ENCODE measurements around the gene ZNF782.
"Not testable (repeated sequence)": the region's sequence is repeated elsewhere in the genome, so short reads cannot be mapped to it uniquely, and the experiment has no call there.

ZNF782 gene

DNA sequence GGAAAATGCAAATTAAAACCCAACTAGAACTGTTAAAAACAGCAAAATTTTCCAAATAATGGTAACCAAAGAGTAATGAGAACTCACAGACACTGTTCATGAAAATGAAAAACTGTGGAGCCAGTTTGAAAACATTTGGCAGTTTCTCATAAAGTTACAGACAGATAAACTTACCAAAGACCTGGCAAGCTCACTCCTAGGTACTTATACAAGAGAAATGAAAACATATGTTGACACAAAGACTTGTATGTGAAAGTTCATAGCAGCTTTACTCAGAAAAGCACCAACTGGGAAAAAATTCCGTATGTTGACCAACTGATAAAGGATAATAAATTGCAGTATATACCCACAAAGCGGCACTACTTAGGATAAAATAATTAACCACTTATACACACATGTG is 10.3 kb downstream of the ZNF782 start:
- H3K4me1 ChIP-seq (ENCODE audit: insufficient read depth, low read length), result 0 out of 2 replicates have a peak, but pooled peaks cover 2% of the 10 kb centered on the region
- H3K36me3 ChIP-seq (ENCODE audit: insufficient read depth, low read length), result peaks cover 13% of the 10 kb centered on the region; the same call in 1 of the 2 replicates
- H3K27me3 ChIP-seq (ENCODE audit: insufficient read depth, low read length), result no peaks in the 10 kb centered on the region
- H3K9ac ChIP-seq (ENCODE audit: low read depth, low read length), result no peak overlapping the region
- H3K27ac ChIP-seq (ENCODE audit: low read depth, low read length), result no peak overlapping the region
- H3K4me3 ChIP-seq (ENCODE audit: low read length), result no peak overlapping the region
- peaks cover 9% of the 10 kb centered on the region; the same call in 1 of the 2 replicates for H3K9me3 ChIP-seq (ENCODE audit: insufficient read depth, low read depth, low read length)
- WGBS, result 100% methylated on average over 1 of the region's 2 CpGs

DNA sequence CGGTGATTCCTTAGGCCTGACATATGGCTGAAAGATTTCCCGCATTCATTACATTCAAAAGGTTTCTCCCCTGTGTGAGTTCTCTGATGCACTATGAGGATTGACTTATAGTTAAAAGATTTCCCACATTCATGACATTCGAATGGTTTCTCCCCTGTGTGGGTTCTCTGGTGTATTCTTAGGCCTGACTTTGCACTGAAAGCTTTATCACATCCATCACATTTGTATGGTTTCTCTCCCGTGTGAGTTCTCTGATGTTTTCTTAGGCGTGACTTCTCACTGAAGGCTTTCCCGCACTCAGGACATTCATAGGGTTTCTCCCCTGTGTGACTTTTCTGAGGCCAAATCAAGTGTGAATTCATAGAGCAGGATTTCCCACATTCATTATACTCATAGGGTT is 35.8 kb downstream of the ZNF782 start:
- 100% methylated on average over 5 of the region's 6 CpGs for WGBS
- no peaks in the 10 kb centered on the region for H3K4me1 ChIP-seq (ENCODE audit: insufficient read depth, low read length)
- no peak overlapping the region for H3K9ac ChIP-seq (ENCODE audit: low read depth, low read length)
- H3K27ac ChIP-seq (ENCODE audit: low read depth, low read length), result no peak overlapping the region
- no peaks in the 10 kb centered on the region for H3K27me3 ChIP-seq (ENCODE audit: insufficient read depth, low read length)
- H3K9me3 ChIP-seq (ENCODE audit: insufficient read depth, low read depth, low read length), result peaks cover 92% of the 10 kb centered on the region
- H3K4me3 ChIP-seq (ENCODE audit: low read length), result no peak overlapping the region
- peaks cover 72% of the 10 kb centered on the region for H3K36me3 ChIP-seq (ENCODE audit: insufficient read depth, low read length)

- Histone ChIP-seq H3K4me3 (ENCODE audit: low read length) (no peak overlapping the region), H3K36me3 (ENCODE audit: insufficient read depth, low read length) (peaks cover 68% of the 10 kb centered on the region), H3K4me1 (ENCODE audit: insufficient read depth, low read length) (no peaks in the 10 kb centered on the region), H3K9ac (ENCODE audit: low read depth, low read length) (no peak overlapping the region), H3K27ac (ENCODE audit: low read depth, low read length) (no peak overlapping the region), H3K27me3 (ENCODE audit: insufficient read depth, low read length) (no peaks in the 10 kb centered on the region), H3K9me3 (ENCODE audit: insufficient read depth, low read depth, low read length) (peaks cover 86% of the 10 kb centered on the region)
- 96% methylated on average over 2 of the region's 2 CpGs for WGBS
Measured at GRCh38 chr9:96817973-96818372, 36.3 kb downstream of the ZNF782 start.

- Histone ChIP-seq H3K27me3 (ENCODE audit: insufficient read depth, low read length) (no peaks in the 10 kb centered on the region), H3K27ac (ENCODE audit: low read depth, low read length) (no peak overlapping the region), H3K9ac (ENCODE audit: low read depth, low read length) (no peak overlapping the region), H3K4me3 (ENCODE audit: low read length) (no peak overlapping the region), H3K9me3 (ENCODE audit: insufficient read depth, low read depth, low read length) (peaks cover 75% of the 10 kb centered on the region), H3K4me1 (ENCODE audit: insufficient read depth, low read length) (no peaks in the 10 kb centered on the region), H3K36me3 (ENCODE audit: insufficient read depth, low read length) (peaks cover 28% of the 10 kb centered on the region)
- 100% methylated on average over 1 of the region's 1 CpG for WGBS
Measured at GRCh38 chr9:96813607-96814006, 40.7 kb downstream of the ZNF782 start.

DNA sequence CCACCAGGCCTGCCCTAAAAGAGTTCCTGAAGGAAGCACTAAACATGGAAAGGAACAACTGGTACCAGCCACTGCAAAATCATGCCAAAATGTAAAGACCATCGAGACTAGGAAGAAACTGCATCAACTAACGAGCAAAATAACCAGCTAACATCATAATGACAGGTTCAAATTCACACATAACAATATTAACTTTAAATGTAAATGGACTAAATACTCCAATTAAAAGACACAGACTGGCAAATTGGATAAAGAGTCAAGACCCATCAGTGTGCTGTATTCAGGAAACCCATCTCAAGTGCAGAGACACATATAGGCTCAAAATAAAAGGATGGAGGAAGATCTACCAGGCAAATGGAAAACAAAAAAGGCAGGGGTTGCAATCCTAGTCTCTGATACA is 55.4 kb downstream of the ZNF782 start:
- WGBS, result no CpG with 5 or more reads among the region's 2 CpGs
- not testable (repeated sequence) for H3K9ac ChIP-seq (ENCODE audit: low read depth, low read length); H3K4me1 ChIP-seq (ENCODE audit: insufficient read depth, low read length); H3K27ac ChIP-seq (ENCODE audit: low read depth, low read length); H3K4me3 ChIP-seq (ENCODE audit: low read length); H3K27me3 ChIP-seq (ENCODE audit: insufficient read depth, low read length)
- Histone ChIP-seq H3K36me3 (ENCODE audit: insufficient read depth, low read length) (peaks cover 14% of the 10 kb centered on the region), H3K9me3 (ENCODE audit: insufficient read depth, low read depth, low read length) (peaks cover 38% of the 10 kb centered on the region)

DNA sequence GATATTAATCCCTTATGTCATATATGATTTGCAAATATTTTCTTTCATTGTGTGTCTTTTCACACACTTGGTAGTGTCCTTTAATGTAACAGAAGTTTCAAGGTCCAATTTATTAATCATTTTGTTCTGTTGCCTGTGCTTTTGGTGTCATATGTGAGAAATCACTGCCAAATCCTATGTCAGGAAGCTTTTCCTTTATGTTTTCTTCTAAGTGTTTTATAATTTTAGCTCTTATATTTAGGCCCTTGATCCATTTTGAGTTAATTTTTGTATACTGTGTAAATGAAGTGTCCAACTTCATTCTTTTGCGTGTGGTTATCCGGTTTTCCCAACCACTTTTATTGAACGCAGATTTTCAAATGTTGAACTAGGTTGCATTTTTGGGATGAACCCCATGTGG is 70.3 kb downstream of the ZNF782 start:
- Histone ChIP-seq H3K36me3 (ENCODE audit: insufficient read depth, low read length) (no peaks in the 10 kb centered on the region), H3K27me3 (ENCODE audit: insufficient read depth, low read length) (no peaks in the 10 kb centered on the region), H3K4me3 (ENCODE audit: low read length) (no peak overlapping the region), H3K9me3 (ENCODE audit: insufficient read depth, low read depth, low read length) (no peaks in the 10 kb centered on the region), H3K9ac (ENCODE audit: low read depth, low read length) (no peak overlapping the region), H3K27ac (ENCODE audit: low read depth, low read length) (no peak overlapping the region), H3K4me1 (ENCODE audit: insufficient read depth, low read length) (peaks cover 9% of the 10 kb centered on the region; the same call in 1 of the 2 replicates)
- WGBS, result 96% methylated on average over 3 of the region's 3 CpGs

DNA sequence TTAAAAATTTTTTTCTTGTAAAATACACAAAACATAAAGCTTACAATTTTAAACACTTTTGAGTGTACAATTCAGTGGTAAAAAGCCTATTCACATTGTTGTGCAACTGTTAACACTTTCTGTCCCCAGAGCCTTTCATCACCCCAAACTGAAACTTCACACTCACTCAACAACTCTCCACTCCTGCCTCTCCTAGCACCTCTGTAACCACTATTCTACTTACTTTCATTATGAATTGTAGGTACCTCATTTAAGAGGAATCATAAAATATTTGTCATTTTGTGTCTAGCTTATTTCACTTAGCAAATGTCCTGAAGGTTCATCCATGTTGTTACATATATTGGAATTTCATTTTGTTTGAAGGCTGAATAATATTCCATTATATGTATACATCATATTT is 72.1 kb downstream of the ZNF782 start:
- Histone ChIP-seq H3K9me3 (ENCODE audit: insufficient read depth, low read depth, low read length) (no peaks in the 10 kb centered on the region), H3K27me3 (ENCODE audit: insufficient read depth, low read length) (no peaks in the 10 kb centered on the region), H3K4me3 (ENCODE audit: low read length) (no peak overlapping the region), H3K36me3 (ENCODE audit: insufficient read depth, low read length) (no peaks in the 10 kb centered on the region), H3K27ac (ENCODE audit: low read depth, low read length) (no peak overlapping the region), H3K9ac (ENCODE audit: low read depth, low read length) (no peak overlapping the region), H3K4me1 (ENCODE audit: insufficient read depth, low read length) (peaks cover 10% of the 10 kb centered on the region; the same call in 1 of the 2 replicates)

- no peaks in the 10 kb centered on the region for H3K27me3 ChIP-seq (ENCODE audit: insufficient read depth, low read length)
- H3K4me1 ChIP-seq (ENCODE audit: insufficient read depth, low read length), result peaks cover 12% of the 10 kb centered on the region; the same call in 1 of the 2 replicates
- 80% methylated on average over 3 of the region's 3 CpGs for WGBS
- no peak overlapping the region for H3K27ac ChIP-seq (ENCODE audit: low read depth, low read length)
- H3K4me3 ChIP-seq (ENCODE audit: low read length), result no peak overlapping the region
- H3K9me3 ChIP-seq (ENCODE audit: insufficient read depth, low read depth, low read length), result no peaks in the 10 kb centered on the region
- no peaks in the 10 kb centered on the region for H3K36me3 ChIP-seq (ENCODE audit: insufficient read depth, low read length)
- no peak overlapping the region for H3K9ac ChIP-seq (ENCODE audit: low read depth, low read length)
Measured at GRCh38 chr9:96781552-96781951, 72.8 kb downstream of the ZNF782 start.

DNA sequence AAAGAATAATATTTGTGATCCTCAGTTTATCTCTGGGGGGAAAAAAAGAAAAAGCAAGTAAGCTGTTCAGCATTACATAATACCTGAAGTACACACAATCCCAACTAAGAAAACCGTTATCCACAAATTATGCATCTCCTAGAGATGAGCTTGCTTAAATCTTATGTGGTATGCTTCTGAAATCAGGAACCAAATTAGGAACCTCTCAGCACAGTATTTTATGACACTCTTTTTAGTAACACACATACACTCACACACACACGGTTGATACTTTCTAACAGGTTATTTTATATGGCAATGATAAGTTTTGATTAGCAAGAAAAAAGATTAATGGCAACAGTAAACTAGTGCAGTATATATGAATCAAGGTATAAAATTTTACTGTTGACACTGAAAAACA is 75.2 kb downstream of the ZNF782 start:
- H3K4me1 ChIP-seq (ENCODE audit: insufficient read depth, low read length), result peaks cover 12% of the 10 kb centered on the region; the same call in 1 of the 2 replicates
- peaks cover 21% of the 10 kb centered on the region for H3K36me3 ChIP-seq (ENCODE audit: insufficient read depth, low read length)
- H3K4me3 ChIP-seq (ENCODE audit: low read length), result peak overlapping the region; percentile 78; the same call in 1 of the 2 replicates
- no peaks in the 10 kb centered on the region for H3K27me3 ChIP-seq (ENCODE audit: insufficient read depth, low read length)
- H3K9me3 ChIP-seq (ENCODE audit: insufficient read depth, low read depth, low read length), result no peaks in the 10 kb centered on the region; the same call in 1 of the 2 replicates
- WGBS, result 80% methylated on average over 1 of the region's 2 CpGs
- no peak overlapping the region for H3K9ac ChIP-seq (ENCODE audit: low read depth, low read length)
- H3K27ac ChIP-seq (ENCODE audit: low read depth, low read length), result no peak overlapping the region

GRCh38 chr9:96777426-96777864 is 76.9 kb downstream of the ZNF782 start:
- Histone ChIP-seq H3K9ac (ENCODE audit: low read depth, low read length) (peak overlapping the region; percentile 62), H3K27ac (ENCODE audit: low read depth, low read length) (no peak overlapping the region), H3K4me1 (ENCODE audit: insufficient read depth, low read length) (peaks cover 12% of the 10 kb centered on the region; the same call in 1 of the 2 replicates), H3K4me3 (ENCODE audit: low read length) (peak overlapping the region; percentile 78), H3K36me3 (ENCODE audit: insufficient read depth, low read length) (peaks cover 37% of the 10 kb centered on the region), H3K27me3 (ENCODE audit: insufficient read depth, low read length) (no peaks in the 10 kb centered on the region), H3K9me3 (ENCODE audit: insufficient read depth, low read depth, low read length) (peaks cover 4% of the 10 kb centered on the region; the same call in 1 of the 2 replicates)
- 8% methylated on average over 23 of the region's 23 CpGs for WGBS

DNA sequence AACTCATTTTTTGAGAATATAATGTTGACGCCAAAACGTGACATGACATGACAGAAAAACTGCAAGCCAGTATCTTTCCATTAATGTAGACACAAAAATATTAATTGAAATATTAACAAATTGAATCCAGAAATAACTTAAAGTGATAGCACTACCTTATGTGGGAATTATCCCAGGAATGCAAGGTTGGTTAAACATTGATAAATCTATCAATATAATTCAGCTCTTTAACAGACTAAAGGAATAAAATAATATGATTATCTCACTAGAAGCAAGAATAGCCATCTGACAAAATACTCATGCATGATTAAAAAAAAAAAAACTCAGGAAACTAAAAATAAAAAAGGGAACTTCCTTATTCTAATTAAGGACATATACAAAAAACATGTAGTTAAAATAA is 83.2 kb downstream of the ZNF782 start:
- Histone ChIP-seq H3K4me3 (ENCODE audit: low read length) (no peak overlapping the region), H3K36me3 (ENCODE audit: insufficient read depth, low read length) (peaks cover 99% of the 10 kb centered on the region), H3K4me1 (ENCODE audit: insufficient read depth, low read length) (no peaks in the 10 kb centered on the region), H3K27ac (ENCODE audit: low read depth, low read length) (no peak overlapping the region), H3K9ac (ENCODE audit: low read depth, low read length) (no peak overlapping the region), H3K27me3 (ENCODE audit: insufficient read depth, low read length) (no peaks in the 10 kb centered on the region), H3K9me3 (ENCODE audit: insufficient read depth, low read depth, low read length) (peaks cover 64% of the 10 kb centered on the region)
- 75% methylated on average over 1 of the region's 2 CpGs for WGBS

DNA sequence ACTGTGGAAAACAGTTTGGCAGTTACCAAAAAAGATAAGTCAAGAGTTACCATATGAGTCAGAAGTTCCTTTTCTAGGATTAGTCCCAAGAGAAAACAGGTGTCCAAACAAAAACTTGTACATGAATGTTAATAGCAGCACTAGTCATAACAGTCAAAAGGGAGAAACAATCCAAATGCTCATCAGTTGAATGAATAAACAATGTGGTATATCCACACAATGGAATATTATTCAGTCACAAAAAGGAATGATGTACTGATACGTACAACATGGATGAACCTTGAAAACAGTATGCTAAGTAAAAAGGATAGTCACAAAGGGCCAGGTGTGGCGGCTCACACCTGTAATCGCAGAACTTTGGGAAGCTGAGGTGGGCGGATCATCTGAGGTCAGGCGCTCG is 84.3 kb downstream of the ZNF782 start:
- WGBS, result 93% methylated on average over 6 of the region's 6 CpGs
- H3K36me3 ChIP-seq (ENCODE audit: insufficient read depth, low read length), result peaks cover 97% of the 10 kb centered on the region

More for the DNA sequence above, 84.3 kb downstream of the ZNF782 start:
- peaks cover 72% of the 10 kb centered on the region for H3K9me3 ChIP-seq (ENCODE audit: insufficient read depth, low read depth, low read length)
- no peak overlapping the region for H3K4me3 ChIP-seq (ENCODE audit: low read length)
- no peak overlapping the region for H3K9ac ChIP-seq (ENCODE audit: low read depth, low read length)
- no peaks in the 10 kb centered on the region for H3K4me1 ChIP-seq (ENCODE audit: insufficient read depth, low read length)
- H3K27ac ChIP-seq (ENCODE audit: low read depth, low read length), result no peak overlapping the region
- no peaks in the 10 kb centered on the region for H3K27me3 ChIP-seq (ENCODE audit: insufficient read depth, low read length)
